ENCODE data around the gene ALKAL2.

Gene ALKAL2

GRCh38 chr2:233030-233429 is 54.9 kb downstream of the ALKAL2 start:
- Histone ChIP-seq H3K4me1 (ENCODE audit: control extremely low read depth in 1 of 4, control insufficient read depth in 4 of 4, insufficient read depth in 4 of 4, low read length in 3 of 4) (peaks cover 0 to 9% (median 1%) of the 10 kb centered on the region in 4 experiments), H3K27ac (ENCODE audit: insufficient read depth in 1 of 2, low read depth in 1 of 2, low read length in 2 of 2, poor library complexity in 1 of 2, severe bottlenecking in 2 of 2) (no peak overlapping the region), H3K4me3 (ENCODE audit: control insufficient read depth in 1 of 7, extremely low read depth in 1 of 7, insufficient read depth in 4 of 7, low read depth in 2 of 7, low read length in 6 of 7) (no peak overlapping the region), H3K27me3 (replicated peaks in 2 of 5; ENCODE audit: control insufficient read depth in 4 of 5, insufficient read depth in 5 of 5, low read length in 4 of 5) (no peaks in the 10 kb centered on the region), H3K36me3 (ENCODE audit: control insufficient read depth in 4 of 4, insufficient read depth in 4 of 4, low read length in 3 of 4) (peaks cover 2 to 30% (median 9%) of the 10 kb centered on the region in 4 experiments), H3K9me3 (ENCODE audit: control extremely low read depth in 1 of 5, control insufficient read depth in 4 of 5, insufficient read depth in 2 of 5, low read depth in 1 of 5, low read length in 4 of 5) (no peaks in the 10 kb centered on the region)
- ChIA-PET POLR2A (no interaction called here), CTCF (no interaction called here)
- WGBS (ENCODE audit: insufficient coverage): 100% methylated on average over 2 of the region's 7 CpGs
- no peak for DNase-seq

GRCh38 chr2:231521-232185 is 56.2 kb downstream of the ALKAL2 start:
- Histone ChIP-seq H3K4me1 (ENCODE audit: control extremely low read depth in 1 of 4, control insufficient read depth in 4 of 4, insufficient read depth in 4 of 4, low read length in 3 of 4) (no peaks in the 10 kb centered on the region), H3K27ac (ENCODE audit: insufficient read depth in 1 of 2, low read depth in 1 of 2, low read length in 2 of 2, poor library complexity in 1 of 2, severe bottlenecking in 2 of 2) (no peak overlapping the region), H3K4me3 (ENCODE audit: control insufficient read depth in 1 of 7, extremely low read depth in 1 of 7, insufficient read depth in 4 of 7, low read depth in 2 of 7, low read length in 6 of 7) (no peak overlapping the region), H3K36me3 (ENCODE audit: control insufficient read depth in 4 of 4, insufficient read depth in 4 of 4, low read length in 3 of 4) (peaks cover 6 to 39% (median 12%) of the 10 kb centered on the region in 4 experiments), H3K27me3 (replicated peaks in 2 of 5; ENCODE audit: control insufficient read depth in 4 of 5, insufficient read depth in 5 of 5, low read length in 4 of 5) (no peaks in the 10 kb centered on the region), H3K9me3 (ENCODE audit: control extremely low read depth in 1 of 5, control insufficient read depth in 4 of 5, insufficient read depth in 2 of 5, low read depth in 1 of 5, low read length in 4 of 5) (no peaks in the 10 kb centered on the region)
- 93% methylated on average over 7 of the region's 9 CpGs for WGBS (ENCODE audit: insufficient coverage)
- DNase-seq: no peak
- CTCF ChIA-PET: no interaction called here
- POLR2A ChIA-PET: no interaction called here

Measured in common myeloid progenitor, CD34-positive (primary cell).